ENCODE results near the gene SPPL2C. TPM values are rescaled to one million over a fixed set of nuclear protein-coding genes. Genes with fewer than 3 reads are reported as not detected.
"Not testable (repeated sequence)": the region's sequence is repeated elsewhere in the genome, so short reads cannot be mapped to it uniquely, and the experiment has no call there.

SPPL2C gene
- total RNA-seq, 1 donor from 2014 or later = not detected

DNA sequence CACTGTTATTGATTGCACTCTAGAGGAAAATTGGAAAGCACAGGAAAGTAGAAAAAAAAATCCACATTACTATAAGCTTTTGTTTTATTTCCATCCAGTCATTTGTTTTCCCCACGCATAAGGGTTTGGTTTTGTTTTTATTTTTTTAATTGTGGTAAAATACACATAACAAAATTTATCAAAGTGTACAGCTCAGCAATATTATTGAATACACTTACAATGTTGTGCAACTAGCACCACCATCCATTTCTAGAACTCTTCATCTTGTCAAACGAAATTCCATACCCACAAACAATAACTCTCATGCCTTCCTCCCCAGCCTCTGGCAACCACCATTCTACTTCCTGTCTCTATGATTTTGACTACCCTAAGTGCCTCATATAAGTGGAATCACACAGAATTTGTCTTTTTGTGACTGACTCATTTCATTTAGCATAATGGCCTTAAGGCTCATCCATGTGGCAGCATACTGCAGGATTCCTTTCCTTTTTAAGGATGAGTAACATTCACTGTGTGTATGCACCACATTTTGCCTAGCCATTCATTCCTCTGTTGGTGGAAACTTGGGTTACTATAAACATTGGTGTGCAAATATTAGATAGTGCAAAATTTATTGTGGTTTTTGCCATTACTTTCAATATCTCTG lies 11.1 kb downstream of the SPPL2C start:
- no peak overlapping the region for H3K4me3 ChIP-seq (ENCODE audit: low read length in 3 of 3)
- peaks cover 0 to 3% (median 0%) of the 10 kb centered on the region in 3 donors for H3K4me1 ChIP-seq (ENCODE audit: control insufficient read depth in 3 of 3, insufficient read depth in 3 of 3, low read length in 3 of 3)
- H3K27me3 ChIP-seq (ENCODE audit: control insufficient read depth in 3 of 3, insufficient read depth in 3 of 3, low read length in 3 of 3) = peaks cover 4 to 36% (median 6%) of the 10 kb centered on the region in 3 donors
- H3K9ac ChIP-seq (ENCODE audit: low read depth in 1 of 3, low read length in 3 of 3) = no peak overlapping the region
- no peak overlapping the region for H3K27ac ChIP-seq (ENCODE audit: low read depth, low read length)
- H3K36me3 ChIP-seq (ENCODE audit: control insufficient read depth in 3 of 3, insufficient read depth in 3 of 3, low read length in 3 of 3) = no peaks in the 10 kb centered on the region
- H3K9me3 ChIP-seq (ENCODE audit: control insufficient read depth in 3 of 3, low read length in 3 of 3) = no peaks in the 10 kb centered on the region

DNA sequence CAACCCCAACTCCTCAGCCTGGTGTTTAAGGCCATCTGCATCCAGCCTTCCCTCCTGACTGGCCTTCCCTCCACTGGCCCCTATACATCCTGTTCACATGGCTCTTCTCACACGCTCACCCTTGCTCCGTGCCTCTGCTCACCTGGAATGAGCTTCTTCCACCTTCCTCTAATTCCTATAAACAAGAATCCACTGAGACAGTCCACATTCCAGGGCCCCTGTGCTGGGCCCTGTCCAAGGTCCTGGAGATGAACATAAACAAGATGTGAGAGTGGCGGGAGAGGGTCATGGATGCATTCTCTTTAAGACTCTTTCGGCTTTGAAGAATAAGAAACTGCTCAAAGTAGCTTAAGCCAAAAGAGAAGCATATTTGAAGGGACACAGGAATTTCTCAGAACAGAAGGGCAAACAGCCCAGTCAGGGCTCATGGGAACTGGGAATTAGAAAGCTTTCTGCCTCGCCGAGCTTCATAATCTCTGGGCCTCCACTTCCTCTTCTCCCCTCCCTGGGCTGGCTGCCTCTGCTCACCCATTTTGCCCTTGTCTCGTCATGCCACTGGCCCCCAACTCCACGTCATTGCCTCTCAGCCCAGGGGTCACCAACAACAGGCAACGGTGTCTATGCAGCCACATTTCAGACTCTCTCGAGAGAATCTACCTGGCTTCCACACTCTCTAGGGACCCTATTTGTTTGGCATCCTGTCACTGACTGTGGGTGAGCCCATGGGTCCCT lies 13.5 kb downstream of the SPPL2C start:
- no peak overlapping the region for H3K4me3 ChIP-seq (ENCODE audit: low read length in 3 of 3)
- H3K27ac ChIP-seq (ENCODE audit: low read depth, low read length) = no peak overlapping the region
- H3K36me3 ChIP-seq (ENCODE audit: control insufficient read depth in 3 of 3, insufficient read depth in 3 of 3, low read length in 3 of 3) = no peaks in the 10 kb centered on the region
- H3K27me3 ChIP-seq (ENCODE audit: control insufficient read depth in 3 of 3, insufficient read depth in 3 of 3, low read length in 3 of 3) = peaks cover 0 to 36% (median 4%) of the 10 kb centered on the region in 3 donors
- H3K9me3 ChIP-seq (ENCODE audit: control insufficient read depth in 3 of 3, low read length in 3 of 3) = no peaks in the 10 kb centered on the region
- H3K9ac ChIP-seq (ENCODE audit: low read depth in 1 of 3, low read length in 3 of 3) = no peak overlapping the region
- peaks cover 0 to 3% (median 3%) of the 10 kb centered on the region in 3 donors for H3K4me1 ChIP-seq (ENCODE audit: control insufficient read depth in 3 of 3, insufficient read depth in 3 of 3, low read length in 3 of 3)

DNA sequence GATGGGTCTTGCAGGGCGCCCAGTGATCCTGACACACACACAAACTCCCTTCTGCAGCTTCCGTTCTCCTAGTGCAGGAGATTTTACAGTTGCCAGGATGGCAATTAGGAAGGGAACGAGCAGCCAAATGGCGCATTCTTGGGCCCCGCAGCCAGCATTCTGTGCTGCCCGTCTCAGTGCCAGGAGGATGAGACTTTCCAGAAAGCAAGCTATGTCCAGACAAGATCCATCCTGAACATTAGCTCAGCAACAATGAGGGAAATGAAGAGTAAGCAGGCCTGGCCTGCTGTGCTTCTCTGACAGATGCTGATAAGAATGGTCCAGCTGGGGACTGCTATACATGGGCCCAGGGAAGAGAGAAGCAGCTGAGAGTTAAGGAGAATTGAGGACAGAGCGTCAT lies 16.5 kb downstream of the SPPL2C start:
- no peak overlapping the region for H3K9ac ChIP-seq (ENCODE audit: low read depth in 1 of 3, low read length in 3 of 3)
- H3K9me3 ChIP-seq (ENCODE audit: control insufficient read depth in 3 of 3, low read length in 3 of 3) = no peaks in the 10 kb centered on the region
- no peak overlapping the region for H3K27ac ChIP-seq (ENCODE audit: low read depth, low read length)
- H3K4me1 ChIP-seq (ENCODE audit: control insufficient read depth in 3 of 3, insufficient read depth in 3 of 3, low read length in 3 of 3) = peaks cover 0 to 3% (median 3%) of the 10 kb centered on the region in 3 donors
- peaks cover 4 to 35% (median 13%) of the 10 kb centered on the region in 3 donors for H3K27me3 ChIP-seq (ENCODE audit: control insufficient read depth in 3 of 3, insufficient read depth in 3 of 3, low read length in 3 of 3)
- no peaks in the 10 kb centered on the region for H3K36me3 ChIP-seq (ENCODE audit: control insufficient read depth in 3 of 3, insufficient read depth in 3 of 3, low read length in 3 of 3)
- no peak overlapping the region for H3K4me3 ChIP-seq (ENCODE audit: low read length in 3 of 3)

DNA sequence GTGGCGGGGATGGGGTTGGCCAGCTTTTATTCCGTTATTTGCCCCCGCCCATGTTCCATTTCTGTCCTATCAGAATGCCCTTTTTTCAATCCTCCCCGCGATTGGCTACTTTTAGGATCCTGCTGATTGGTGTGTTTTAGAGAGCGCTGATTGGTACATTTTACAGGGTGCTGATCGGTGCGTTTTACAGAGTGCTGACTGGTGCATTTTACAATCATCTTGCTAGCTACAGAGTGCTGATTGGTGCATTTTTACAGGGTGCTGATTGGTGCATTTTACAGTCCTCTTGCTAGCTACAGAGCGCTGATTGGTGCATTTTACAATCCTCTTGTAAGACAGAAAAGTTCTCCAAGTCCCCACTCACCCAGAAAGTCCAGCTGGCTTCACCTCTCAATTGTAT lies 17.4 kb downstream of the SPPL2C start:
- not testable (repeated sequence) for H3K4me3 ChIP-seq (ENCODE audit: low read length in 3 of 3); H3K9ac ChIP-seq (ENCODE audit: low read depth in 1 of 3, low read length in 3 of 3); H3K9me3 ChIP-seq (ENCODE audit: control insufficient read depth in 3 of 3, low read length in 3 of 3); H3K36me3 ChIP-seq (ENCODE audit: control insufficient read depth in 3 of 3, insufficient read depth in 3 of 3, low read length in 3 of 3); H3K4me1 ChIP-seq (ENCODE audit: control insufficient read depth in 3 of 3, insufficient read depth in 3 of 3, low read length in 3 of 3); H3K27ac ChIP-seq (ENCODE audit: low read depth, low read length)
- peaks cover 4 to 35% (median 13%) of the 10 kb centered on the region in 3 donors for H3K27me3 ChIP-seq (ENCODE audit: control insufficient read depth in 3 of 3, insufficient read depth in 3 of 3, low read length in 3 of 3)

DNA sequence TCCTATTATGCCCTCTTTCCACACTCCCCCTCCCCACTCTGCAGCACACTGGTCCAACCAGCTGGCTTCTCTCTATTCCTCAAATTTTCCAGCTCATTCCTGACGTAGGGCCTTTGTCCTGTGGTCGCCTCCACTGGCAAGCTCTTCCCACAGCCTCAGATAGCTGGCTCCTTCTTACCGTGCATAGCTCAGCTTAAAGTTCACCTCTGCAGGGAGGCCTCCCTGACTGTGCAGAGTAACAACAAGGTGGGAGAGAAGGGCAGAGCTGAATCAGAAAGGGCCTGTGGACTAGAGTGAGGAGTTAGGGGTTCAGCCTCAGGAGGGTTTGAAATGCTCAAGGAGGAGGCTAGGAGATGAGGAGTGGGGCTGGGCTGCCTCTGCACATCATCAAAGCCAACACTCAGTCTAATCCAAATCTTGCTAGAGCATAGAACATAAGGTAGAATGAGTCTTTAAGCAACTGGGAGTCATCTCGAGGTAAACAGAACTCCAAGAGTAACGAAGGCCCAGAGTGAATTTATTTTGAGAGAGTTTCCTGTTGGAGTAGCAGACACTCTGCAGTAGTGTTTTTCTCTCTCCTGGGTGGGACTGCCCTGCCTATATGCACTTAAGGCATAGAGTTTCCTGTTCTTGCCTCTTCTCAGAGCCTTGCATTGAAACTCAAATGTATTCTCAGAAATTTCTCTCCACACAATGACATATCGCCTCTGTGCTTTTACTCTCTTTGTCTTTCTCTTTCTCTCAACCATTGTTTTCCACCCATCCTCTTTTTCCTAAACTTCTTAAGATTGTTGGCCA lies 19.4 kb downstream of the SPPL2C start:
- Histone ChIP-seq H3K36me3 (ENCODE audit: control insufficient read depth in 3 of 3, insufficient read depth in 3 of 3, low read length in 3 of 3) (no peaks in the 10 kb centered on the region), H3K9me3 (ENCODE audit: control insufficient read depth in 3 of 3, low read length in 3 of 3) (no peaks in the 10 kb centered on the region), H3K4me3 (ENCODE audit: low read length in 3 of 3) (no peak overlapping the region), H3K4me1 (ENCODE audit: control insufficient read depth in 3 of 3, insufficient read depth in 3 of 3, low read length in 3 of 3) (peaks cover 0 to 3% (median 0%) of the 10 kb centered on the region in 3 donors), H3K27me3 (ENCODE audit: control insufficient read depth in 3 of 3, insufficient read depth in 3 of 3, low read length in 3 of 3) (peaks cover 0 to 26% (median 13%) of the 10 kb centered on the region in 3 donors), H3K9ac (ENCODE audit: low read depth in 1 of 3, low read length in 3 of 3) (no peak overlapping the region), H3K27ac (ENCODE audit: low read depth, low read length) (no peak overlapping the region)

DNA sequence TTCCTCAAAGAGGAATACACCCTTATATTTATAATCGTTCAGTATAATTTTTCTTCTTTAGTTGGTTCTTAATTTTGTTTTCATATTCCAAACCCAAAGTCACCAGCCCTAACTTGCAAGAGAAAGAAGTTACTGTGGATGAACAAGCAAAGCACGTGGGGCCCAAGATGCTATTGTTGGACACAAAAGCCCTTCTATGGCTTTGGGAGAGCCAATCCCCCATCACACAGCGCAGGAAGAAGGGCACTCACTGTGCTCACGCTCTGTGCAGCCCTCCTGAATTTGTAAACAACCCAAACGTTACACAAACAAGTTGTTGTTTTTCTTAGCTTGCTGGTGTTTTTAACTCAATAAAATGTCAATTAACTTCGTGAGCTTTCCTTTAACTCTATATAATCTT lies 22.5 kb downstream of the SPPL2C start:
- H3K9me3 ChIP-seq (ENCODE audit: control insufficient read depth in 3 of 3, low read length in 3 of 3) = no peaks in the 10 kb centered on the region
- H3K9ac ChIP-seq (ENCODE audit: low read depth in 1 of 3, low read length in 3 of 3) = no peak overlapping the region
- no peaks in the 10 kb centered on the region for H3K36me3 ChIP-seq (ENCODE audit: control insufficient read depth in 3 of 3, insufficient read depth in 3 of 3, low read length in 3 of 3)
- no peak overlapping the region for H3K27ac ChIP-seq (ENCODE audit: low read depth, low read length)
- no peak overlapping the region for H3K4me3 ChIP-seq (ENCODE audit: low read length in 3 of 3)
- H3K27me3 ChIP-seq (ENCODE audit: control insufficient read depth in 3 of 3, insufficient read depth in 3 of 3, low read length in 3 of 3) = peaks cover 0 to 13% (median 6%) of the 10 kb centered on the region in 3 donors
- H3K4me1 ChIP-seq (ENCODE audit: control insufficient read depth in 3 of 3, insufficient read depth in 3 of 3, low read length in 3 of 3) = no peaks in the 10 kb centered on the region

DNA sequence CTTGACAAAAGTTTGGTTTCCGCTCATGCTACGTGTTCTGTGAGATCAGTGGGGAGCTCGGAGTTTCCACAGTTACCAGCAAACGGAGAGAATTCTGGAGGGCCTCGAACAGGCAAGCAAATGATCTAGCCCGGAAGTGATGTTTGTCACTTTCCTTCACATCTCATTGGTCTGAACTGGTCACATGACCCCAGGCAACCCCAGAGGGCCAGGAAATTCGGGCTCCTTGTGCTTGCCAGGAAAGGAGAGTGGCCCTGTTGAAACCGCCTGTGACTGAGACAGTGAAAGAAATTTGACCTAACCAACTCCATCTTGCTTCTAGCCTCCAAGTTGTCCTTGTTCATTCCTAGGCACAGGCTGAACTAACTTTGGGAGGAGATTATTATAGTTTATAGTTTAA lies 23.0 kb downstream of the SPPL2C start:
- no peak overlapping the region for H3K9ac ChIP-seq (ENCODE audit: low read depth in 1 of 3, low read length in 3 of 3)
- peaks cover 0 to 13% (median 6%) of the 10 kb centered on the region in 3 donors for H3K27me3 ChIP-seq (ENCODE audit: control insufficient read depth in 3 of 3, insufficient read depth in 3 of 3, low read length in 3 of 3)
- no peak overlapping the region for H3K27ac ChIP-seq (ENCODE audit: low read depth, low read length)
- no peak overlapping the region for H3K4me3 ChIP-seq (ENCODE audit: low read length in 3 of 3)
- H3K9me3 ChIP-seq (ENCODE audit: control insufficient read depth in 3 of 3, low read length in 3 of 3) = no peaks in the 10 kb centered on the region
- no peaks in the 10 kb centered on the region for H3K4me1 ChIP-seq (ENCODE audit: control insufficient read depth in 3 of 3, insufficient read depth in 3 of 3, low read length in 3 of 3)
- no peaks in the 10 kb centered on the region for H3K36me3 ChIP-seq (ENCODE audit: control insufficient read depth in 3 of 3, insufficient read depth in 3 of 3, low read length in 3 of 3)

DNA sequence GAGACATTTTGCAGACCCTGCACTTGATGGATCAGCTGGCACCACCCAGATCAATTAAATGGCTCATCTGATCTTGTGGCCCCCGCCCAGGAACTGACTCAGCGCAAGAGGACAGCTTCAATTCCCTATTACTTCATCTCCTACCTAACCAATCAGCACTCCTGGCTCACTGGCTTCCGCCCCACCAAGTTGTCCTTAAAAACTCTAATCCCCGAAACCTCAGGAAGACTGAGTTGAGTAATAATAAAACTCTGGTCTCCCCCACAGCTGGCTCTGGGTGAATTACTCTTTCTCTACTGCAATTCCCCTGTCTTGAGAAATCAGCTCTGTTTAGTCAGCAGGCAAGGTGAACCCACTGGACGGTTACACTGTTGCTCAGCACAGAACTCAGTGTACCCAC lies 23.6 kb downstream of the SPPL2C start:
- Histone ChIP-seq H3K4me3 (ENCODE audit: low read length in 3 of 3) (no peak overlapping the region), H3K36me3 (ENCODE audit: control insufficient read depth in 3 of 3, insufficient read depth in 3 of 3, low read length in 3 of 3) (no peaks in the 10 kb centered on the region), H3K9me3 (ENCODE audit: control insufficient read depth in 3 of 3, low read length in 3 of 3) (no peaks in the 10 kb centered on the region), H3K27me3 (ENCODE audit: control insufficient read depth in 3 of 3, insufficient read depth in 3 of 3, low read length in 3 of 3) (peaks cover 0 to 13% (median 6%) of the 10 kb centered on the region in 3 donors), H3K9ac (ENCODE audit: low read depth in 1 of 3, low read length in 3 of 3) (no peak overlapping the region), H3K4me1 (ENCODE audit: control insufficient read depth in 3 of 3, insufficient read depth in 3 of 3, low read length in 3 of 3) (no peaks in the 10 kb centered on the region), H3K27ac (ENCODE audit: low read depth, low read length) (no peak overlapping the region)

DNA sequence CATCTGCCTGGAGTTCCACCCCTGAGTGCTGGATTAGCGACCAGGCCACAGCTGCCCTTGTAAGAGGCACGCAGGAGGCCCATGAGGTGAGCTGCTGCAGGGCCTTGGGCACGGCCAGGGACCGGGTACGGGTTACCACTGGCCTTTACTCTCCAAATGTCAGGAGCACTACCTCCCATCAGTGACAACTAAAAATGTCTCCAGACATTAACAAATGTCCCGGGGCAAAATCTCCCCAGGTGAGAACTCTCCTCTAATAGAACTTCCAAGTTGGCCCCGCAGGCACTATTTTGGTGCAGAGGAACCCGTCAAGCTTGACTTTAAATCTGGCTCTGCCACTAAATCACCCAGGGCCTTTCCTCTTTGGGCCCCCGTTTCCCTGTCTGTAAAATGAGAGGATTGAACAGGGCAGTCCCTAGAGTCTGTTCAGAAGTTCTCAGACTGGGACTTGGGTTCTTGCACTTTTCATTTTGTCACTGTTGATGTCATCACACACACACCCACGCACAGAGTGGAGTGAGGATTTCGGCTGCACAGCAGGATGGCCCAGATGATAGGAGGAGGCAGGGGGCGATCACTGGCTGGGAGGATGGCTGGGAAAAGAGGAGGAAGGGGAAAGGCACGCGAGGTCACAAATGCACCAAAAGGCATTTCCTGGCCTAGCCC lies 25.1 kb downstream of the SPPL2C start:
- H3K9ac ChIP-seq (ENCODE audit: low read depth in 1 of 3, low read length in 3 of 3) = no peak overlapping the region
- no peaks in the 10 kb centered on the region for H3K4me1 ChIP-seq (ENCODE audit: control insufficient read depth in 3 of 3, insufficient read depth in 3 of 3, low read length in 3 of 3)
- H3K27ac ChIP-seq (ENCODE audit: low read depth, low read length) = no peak overlapping the region
- no peaks in the 10 kb centered on the region for H3K9me3 ChIP-seq (ENCODE audit: control insufficient read depth in 3 of 3, low read length in 3 of 3)
- no peaks in the 10 kb centered on the region for H3K36me3 ChIP-seq (ENCODE audit: control insufficient read depth in 3 of 3, insufficient read depth in 3 of 3, low read length in 3 of 3)
- H3K27me3 ChIP-seq (ENCODE audit: control insufficient read depth in 3 of 3, insufficient read depth in 3 of 3, low read length in 3 of 3) = peaks cover 0 to 9% (median 2%) of the 10 kb centered on the region in 3 donors
- no peak overlapping the region for H3K4me3 ChIP-seq (ENCODE audit: low read length in 3 of 3)
